ENCODE measurements around the gene DDX1.

- no peak for TF ChIP-seq CTCF (conservative IDR thresholded peaks at IDR 0.05; ENCODE audit: low read length)
- no peak for TF ChIP-seq EZH2phosphoT487 (IDR thresholded peaks at IDR 0.05; ENCODE audit: borderline replicate concordance, low read depth, low read length)
Observed at GRCh38 chr2:15553519-15553918, 38.1 kb upstream of the DDX1 start.
